Stimulated activated CD8-positive, alpha-beta memory T cell treated with anti-CD3 and anti-CD28 coated beads, Interleukin-7, amount 100 ng/mL, for 24 hours (primary cell): ENCODE data around the gene LILRB3.
"Not testable (repeated sequence)": the region's sequence is repeated elsewhere in the genome, so short reads cannot be mapped to it uniquely, and the experiment has no call there.

ENCODE experiments used
- DNase-seq: peaks from one replicate; pipeline ENCODE4 v3.0.0-alpha.2; 2020; ENCODE audit warnings: low read depth

LILRB3 gene

GRCh38 chr19:54209811-54210494 is 12.9 kb downstream of the LILRB3 start:
- DNase-seq, result no peak

GRCh38 chr19:54209058-54209810 is 13.6 kb downstream of the LILRB3 start:
- DNase-seq, result no peak

GRCh38 chr19:54208784-54209057 is 14.1 kb downstream of the LILRB3 start:
- DNase-seq, result no peak

- DNase-seq, result no peak
These were observed 14.6 kb downstream of the LILRB3 start for GRCh38 chr19:54207983-54208783.

- DNase-seq, result no peak
These were observed 15.2 kb downstream of the LILRB3 start for GRCh38 chr19:54207676-54207982.

GRCh38 chr19:54207193-54207592 is 15.6 kb downstream of the LILRB3 start:
- DNase-seq, result not testable (repeated sequence)

GRCh38 chr19:54206831-54207177 is 16.0 kb downstream of the LILRB3 start:
- DNase-seq, result no peak

- DNase-seq, result no peak
These were observed 16.6 kb downstream of the LILRB3 start for GRCh38 chr19:54206030-54206830.

GRCh38 chr19:54204767-54205468 is 17.9 kb downstream of the LILRB3 start:
- no peak for DNase-seq

- DNase-seq, result no peak
These were observed 19.6 kb downstream of the LILRB3 start for GRCh38 chr19:54203151-54203611.

- no peak for DNase-seq
These were observed 20.8 kb downstream of the LILRB3 start for GRCh38 chr19:54201980-54202379.

GRCh38 chr19:54201172-54201701 is 21.6 kb downstream of the LILRB3 start:
- no peak for DNase-seq

GRCh38 chr19:54199401-54199800 is 23.4 kb downstream of the LILRB3 start:
- no peak for DNase-seq

- DNase-seq, result no peak
These were observed 25.7 kb downstream of the LILRB3 start for GRCh38 chr19:54197121-54197520.

- no peak for DNase-seq
These were observed 26.3 kb downstream of the LILRB3 start for GRCh38 chr19:54196536-54196935.

- not testable (repeated sequence) for DNase-seq
These were observed 28.3 kb downstream of the LILRB3 start for GRCh38 chr19:54194463-54194862.

- DNase-seq, result no peak
These were observed 29.8 kb downstream of the LILRB3 start for GRCh38 chr19:54193011-54193410.

GRCh38 chr19:54191811-54192453 is 30.9 kb downstream of the LILRB3 start:
- DNase-seq, result no peak

- DNase-seq, result peak; percentile 64
These were observed 31.6 kb downstream of the LILRB3 start, which contains the start of gene TSEN34 for GRCh38 chr19:54191011-54191810. Gene TSEN34 (plus strand): TSS chr19:54191308. CDS start chr19:54191365, 57 bp downstream.

GRCh38 chr19:54190503-54191010 is 32.2 kb downstream of the LILRB3 start:
- peak; percentile 99 for DNase-seq
